K562 treated with DMSO at 1 percent for 24 hours (cell line): Measurements from ENCODE around the gene HACE1. TPM values are rescaled to one million over a fixed set of nuclear protein-coding genes. Genes with fewer than 3 reads are reported as not detected.

ENCODE experiments used
- total RNA-seq: library from RNA; unstranded; fragments of 300-600 nt; gene quantifications from 2 replicates; pipeline ENCODE4 v1.2.3, GENCODE V29; 2022; ENCODE audit warnings: low read depth; ENCODE audit not compliant: insufficient read depth

HACE1 gene
- total RNA-seq = 8.0 and 12.9 TPM in 2 replicates

GRCh38 chr6:104859225-104860146 lies at the start of gene HACE1:
TSS of gene HACE1 (minus strand) at chr6:104859919. CDS start at chr6:104859642, 277 bp downstream.

Other genes starting within 250 kb of the HACE1 start
- gene LIN28B, start 97.2 kb upstream of the HACE1 start, total RNA-seq = 6.5 and 8.4 TPM in 2 replicates